Measurements from ENCODE around the gene PLEKHM3. TPM values are rescaled to one million over a fixed set of nuclear protein-coding genes. Genes with fewer than 3 reads are reported as not detected.

The PLEKHM3 gene
- 3.4 and 7.7 TPM in 2 replicates for total RNA-seq (2014; rRNA removed; shearing (Covaris generic); ENCODE audit: low replicate concordance)

GRCh38 chr2:208025037-208025813, at the start of gene PLEKHM3:
TSS of gene PLEKHM3 (minus strand) at chr2:208025527. CDS start at chr2:208001639, 23,888 bp downstream.
- DNase-seq (ENCODE audit: low read depth) = peak; percentile 74
- in situ Hi-C loops (cut with HindIII; ENCODE audit: low pct_unique_long_range_greater_than_20kb, low sequenced_read_pairs) = no loop called here

DNA sequence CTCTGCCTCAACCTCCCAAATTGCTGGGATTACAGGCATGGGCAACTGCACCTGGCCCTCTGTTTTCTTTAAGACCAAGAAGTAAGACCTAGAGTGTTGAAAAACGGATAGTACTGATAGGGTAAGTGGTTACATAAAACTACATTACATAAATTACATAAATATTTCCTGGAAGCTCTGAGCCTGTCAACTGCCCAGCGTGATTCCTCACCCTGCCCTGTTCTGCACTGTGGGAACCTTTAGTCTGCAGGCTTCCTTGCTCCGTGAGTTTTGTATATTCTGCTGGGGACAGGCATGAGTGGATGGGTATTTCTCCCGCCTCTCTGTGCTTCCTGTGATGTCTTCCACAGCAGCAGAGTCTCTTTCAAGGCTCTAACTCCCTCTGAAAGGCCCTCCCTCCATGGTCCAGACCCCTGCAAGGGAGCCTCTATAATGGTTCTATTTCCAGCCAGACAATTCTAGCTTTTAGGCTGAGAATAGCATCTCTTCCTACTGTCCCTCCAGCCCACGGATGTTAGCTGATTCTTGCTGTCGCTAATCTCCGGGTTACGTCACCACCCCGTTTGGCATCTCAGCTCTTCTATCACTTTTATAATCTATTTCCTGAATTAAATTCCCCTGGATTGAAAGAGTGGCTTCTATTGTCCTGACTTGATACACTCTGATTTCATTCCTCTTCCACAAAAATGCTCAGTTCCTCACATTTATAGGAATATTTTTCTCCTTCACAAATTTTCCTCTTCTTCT, 49.5 kb upstream of the PLEKHM3 start:
- in situ Hi-C loops (cut with HindIII; ENCODE audit: low pct_unique_long_range_greater_than_20kb, low sequenced_read_pairs) = no loop called here
- DNase-seq (ENCODE audit: low read depth) = no peak

GRCh38 chr2:208072250-208072892, 47.0 kb upstream of the PLEKHM3 start:
- DNase-seq (ENCODE audit: low read depth) = peak; percentile 46
- in situ Hi-C loops (cut with HindIII; ENCODE audit: low pct_unique_long_range_greater_than_20kb, low sequenced_read_pairs) = no loop called here

DNA sequence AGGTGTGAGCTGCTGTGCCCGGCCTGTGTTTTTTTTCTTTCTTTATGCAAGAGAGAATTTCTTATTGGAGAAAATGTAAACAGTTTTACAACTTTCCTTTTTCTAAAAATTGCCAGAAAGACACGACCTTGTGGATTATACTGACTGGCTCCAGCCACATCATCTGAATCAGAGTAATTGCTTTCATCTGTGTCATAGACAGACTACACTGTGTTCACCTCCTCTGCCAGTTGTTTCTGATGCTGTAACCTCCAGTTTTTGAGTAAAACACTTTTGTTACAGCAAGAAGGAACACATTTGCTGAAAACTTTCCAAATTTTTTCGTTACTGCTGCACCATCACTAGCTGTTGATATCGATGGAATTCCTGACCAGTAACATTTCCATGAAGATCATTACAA, 43.9 kb upstream of the PLEKHM3 start:
- in situ Hi-C loops (cut with HindIII; ENCODE audit: low pct_unique_long_range_greater_than_20kb, low sequenced_read_pairs) = no loop called here
- no peak for DNase-seq (ENCODE audit: low read depth)

GRCh38 chr2:208066016-208066415, 40.7 kb upstream of the PLEKHM3 start:
- in situ Hi-C loops (cut with HindIII; ENCODE audit: low pct_unique_long_range_greater_than_20kb, low sequenced_read_pairs) = no loop called here
- no peak for DNase-seq (ENCODE audit: low read depth)

DNA sequence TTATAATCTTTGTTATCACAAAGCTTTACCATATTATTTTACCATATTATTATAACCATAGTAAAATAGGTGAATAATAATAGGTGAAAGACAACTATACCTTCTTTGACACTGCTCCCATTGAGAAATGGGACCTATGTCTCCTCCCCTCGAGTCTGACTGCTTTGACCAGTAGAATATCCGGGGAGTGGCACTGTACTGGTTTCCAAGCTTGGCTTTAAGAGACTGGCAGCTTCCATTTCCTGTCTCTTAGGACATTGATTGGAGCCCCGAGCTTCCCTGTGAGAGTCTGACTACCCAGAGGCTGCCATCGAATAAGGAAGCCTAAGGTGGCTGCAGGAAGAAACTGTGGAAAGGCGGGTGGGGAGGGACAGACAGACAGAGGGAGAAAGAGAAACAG, 40.1 kb upstream of the PLEKHM3 start:
- in situ Hi-C loops (cut with HindIII; ENCODE audit: low pct_unique_long_range_greater_than_20kb, low sequenced_read_pairs) = no loop called here

GRCh38 chr2:208064220-208064961, 39.1 kb upstream of the PLEKHM3 start:
- in situ Hi-C loops (cut with HindIII; ENCODE audit: low pct_unique_long_range_greater_than_20kb, low sequenced_read_pairs) = no loop called here
- DNase-seq (ENCODE audit: low read depth) = peak; percentile 54

More for the DNA sequence above, 40.1 kb upstream of the PLEKHM3 start:
- no peak for DNase-seq (ENCODE audit: low read depth)

- in situ Hi-C loops (cut with HindIII; ENCODE audit: low pct_unique_long_range_greater_than_20kb, low sequenced_read_pairs) = no loop called here
- DNase-seq (ENCODE audit: low read depth) = no peak
Observed at GRCh38 chr2:208062961-208063360, 37.6 kb upstream of the PLEKHM3 start.

- in situ Hi-C loops (cut with HindIII; ENCODE audit: low pct_unique_long_range_greater_than_20kb, low sequenced_read_pairs) = no loop called here
- peak; percentile 31 for DNase-seq (ENCODE audit: low read depth)
Observed at GRCh38 chr2:208062113-208062512, 36.8 kb upstream of the PLEKHM3 start.

DNA sequence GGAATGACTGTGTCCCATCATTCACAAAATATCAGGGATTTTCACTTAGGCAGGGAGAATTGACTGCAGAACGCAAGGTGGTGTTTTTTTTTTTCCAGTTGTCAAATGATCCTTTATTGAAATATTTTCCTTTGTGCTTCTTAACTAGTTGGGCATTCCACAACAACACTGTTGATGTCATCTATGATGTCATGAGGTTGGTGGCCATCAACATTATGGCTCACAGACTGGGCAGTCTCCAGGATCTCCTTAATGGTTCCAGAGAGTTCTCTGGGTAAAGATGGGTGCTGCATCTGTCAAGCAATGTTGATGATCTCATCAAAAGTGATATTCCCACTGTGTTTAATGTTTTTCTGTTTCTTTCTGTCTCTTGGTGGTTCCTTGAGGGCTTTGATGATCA, 31.8 kb upstream of the PLEKHM3 start:
- in situ Hi-C loops (cut with HindIII; ENCODE audit: low pct_unique_long_range_greater_than_20kb, low sequenced_read_pairs) = no loop called here
- DNase-seq (ENCODE audit: low read depth) = no peak

GRCh38 chr2:208049441-208049840, 24.1 kb upstream of the PLEKHM3 start:
- in situ Hi-C loops (cut with HindIII; ENCODE audit: low pct_unique_long_range_greater_than_20kb, low sequenced_read_pairs) = no loop called here

DNA sequence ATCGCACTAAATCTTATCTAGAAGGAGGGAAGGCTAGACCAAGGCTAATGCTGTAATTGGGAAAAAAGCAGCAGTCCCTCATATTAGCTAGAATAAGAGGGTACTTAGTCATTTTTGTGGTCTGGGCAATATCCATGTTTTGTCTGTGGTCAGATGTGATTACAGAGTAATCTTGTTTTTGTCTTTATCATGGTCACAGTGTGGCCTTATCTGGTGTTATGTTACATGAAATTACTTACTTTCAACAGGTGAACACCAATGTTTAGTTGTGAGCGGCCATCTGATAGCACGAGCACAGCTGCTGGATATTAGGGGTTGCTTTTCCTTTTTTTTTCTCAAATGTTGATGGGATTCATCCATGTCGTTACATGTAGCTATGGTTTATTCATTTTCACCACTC, 23.7 kb upstream of the PLEKHM3 start:
- in situ Hi-C loops (cut with HindIII; ENCODE audit: low pct_unique_long_range_greater_than_20kb, low sequenced_read_pairs) = no loop called here
- no peak for DNase-seq (ENCODE audit: low read depth)

More at GRCh38 chr2:208049441-208049840, 24.1 kb upstream of the PLEKHM3 start:
- no peak for DNase-seq (ENCODE audit: low read depth)

DNA sequence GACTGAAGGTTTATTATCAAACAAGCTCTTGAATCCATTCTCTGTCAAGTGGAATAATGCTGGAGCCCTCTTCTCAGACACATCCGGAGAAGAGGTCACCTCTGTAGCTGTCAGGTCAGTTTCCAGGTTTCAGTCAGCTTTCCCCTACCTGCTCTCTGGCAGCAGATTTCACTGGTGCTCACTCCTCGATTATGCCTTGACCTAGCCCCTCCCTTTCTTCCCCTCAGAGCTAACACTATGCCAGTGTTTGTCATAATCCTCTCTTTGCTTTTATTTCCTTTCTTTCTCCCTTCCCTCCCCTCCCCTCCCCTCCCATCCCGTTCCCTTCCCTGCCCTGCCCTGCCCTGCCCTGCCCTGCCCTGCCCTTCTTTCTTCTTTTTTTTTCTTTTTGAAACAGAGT, 22.5 kb upstream of the PLEKHM3 start:
- DNase-seq (ENCODE audit: low read depth) = no peak
- in situ Hi-C loops (cut with HindIII; ENCODE audit: low pct_unique_long_range_greater_than_20kb, low sequenced_read_pairs) = no loop called here

DNA sequence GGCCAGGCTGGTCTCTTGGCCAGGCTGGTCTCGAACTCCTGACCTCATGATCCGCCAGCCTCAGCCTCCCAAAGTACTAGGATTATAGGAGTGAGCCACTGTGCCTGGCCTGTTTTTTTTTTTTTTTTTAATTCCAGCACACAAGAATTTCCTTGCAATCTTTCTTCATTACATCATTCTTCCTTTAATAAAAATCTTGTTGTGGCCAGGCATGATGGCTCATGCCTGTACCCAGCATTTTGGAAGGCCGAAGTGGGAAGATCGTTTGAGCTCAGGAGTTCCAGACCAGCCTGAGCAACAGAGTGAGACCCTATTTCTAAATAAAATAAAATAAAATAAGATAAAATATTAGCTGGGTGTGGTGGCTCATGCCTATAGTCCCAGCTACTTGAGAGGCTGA, 21.4 kb upstream of the PLEKHM3 start:
- no peak for DNase-seq (ENCODE audit: low read depth)
- in situ Hi-C loops (cut with HindIII; ENCODE audit: low pct_unique_long_range_greater_than_20kb, low sequenced_read_pairs) = no loop called here

- DNase-seq (ENCODE audit: low read depth) = no peak
- in situ Hi-C loops (cut with HindIII; ENCODE audit: low pct_unique_long_range_greater_than_20kb, low sequenced_read_pairs) = no loop called here
Observed at GRCh38 chr2:208042450-208042849, 17.1 kb upstream of the PLEKHM3 start.

GRCh38 chr2:208042041-208042440, 16.7 kb upstream of the PLEKHM3 start:
- no peak for DNase-seq (ENCODE audit: low read depth)
- in situ Hi-C loops (cut with HindIII; ENCODE audit: low pct_unique_long_range_greater_than_20kb, low sequenced_read_pairs) = no loop called here

DNA sequence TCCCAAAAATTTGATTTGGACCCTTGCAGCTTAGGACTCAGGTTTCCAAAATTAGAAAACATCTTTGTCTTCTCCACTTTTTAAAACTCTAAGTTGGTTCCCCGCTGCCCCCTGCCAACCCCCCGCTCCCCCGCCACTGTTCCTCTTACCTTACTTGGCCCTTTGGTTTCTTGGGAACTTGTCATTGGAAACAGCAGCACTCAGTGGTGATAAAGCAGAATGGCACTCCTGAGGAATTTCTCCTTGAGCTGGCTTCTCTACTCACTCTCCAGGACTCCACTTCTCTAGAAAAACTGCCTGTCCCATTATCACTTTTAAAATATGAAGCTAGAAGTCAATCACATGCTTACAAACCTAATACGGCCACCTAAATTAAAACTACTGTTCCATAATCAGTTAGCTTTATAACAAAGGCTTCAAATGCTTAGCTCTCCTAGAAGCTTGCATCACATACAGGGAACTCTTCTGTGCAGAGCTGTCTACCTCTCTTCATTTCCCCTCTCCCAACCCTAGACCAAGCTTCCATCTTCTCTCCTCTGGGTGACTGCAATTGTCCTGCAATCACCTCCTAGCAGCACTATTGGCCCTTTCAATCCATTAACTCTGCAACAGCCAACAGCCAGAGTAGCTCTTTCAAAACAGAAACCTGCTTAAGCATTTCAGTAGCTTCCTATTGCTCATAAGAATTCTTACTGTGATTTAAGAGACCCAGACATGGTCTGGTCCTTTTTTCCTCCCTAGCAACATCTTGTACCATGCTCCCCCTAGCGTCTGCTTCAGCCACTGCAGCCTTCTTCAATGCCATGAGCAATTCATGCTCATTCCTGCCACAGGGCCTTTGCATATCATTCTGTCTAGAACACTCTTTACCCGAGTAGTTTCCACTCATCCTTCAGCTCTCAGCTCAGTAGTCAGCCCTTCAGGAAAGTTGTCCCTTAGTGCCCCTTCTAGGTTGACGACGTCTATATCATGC, 15.2 kb upstream of the PLEKHM3 start:
- in situ Hi-C loops (cut with HindIII; ENCODE audit: low pct_unique_long_range_greater_than_20kb, low sequenced_read_pairs) = no loop called here
- peak; percentile 54 for DNase-seq (ENCODE audit: low read depth)

All from Caki2 (cell line).